NT2/D1 (cell line): ENCODE results near the gene SETD7.

Source experiments
- YY1 ChIP-seq: IDR thresholded peaks from 2 replicates; pipeline ENCODE4 v1.6.1; 2011; ENCODE audit not compliant: insufficient read length, insufficient read depth
- ZNF274 ChIP-seq: IDR thresholded peaks from 2 replicates; pipeline ENCODE4 v1.6.1; 2011; ENCODE audit warnings: mild to moderate bottlenecking, low read depth, low read length

GRCh38 chr4:139484783-139485311 is 71.2 kb downstream of the SETD7 start:
- no peak for TF ChIP-seq YY1
- no peak for TF ChIP-seq ZNF274
